K562 treated with DMSO at 1 percent for 24 hours (cell line): ENCODE measurements around the gene UBR2. TPM values are rescaled to one million over a fixed set of nuclear protein-coding genes. Genes with fewer than 3 reads are reported as not detected.

Experiments
- total RNA-seq: library from RNA; unstranded; fragments of 300-600 nt; gene quantifications from 2 replicates; pipeline ENCODE4 v1.2.3, GENCODE V29; 2022; ENCODE audit warnings: low read depth; ENCODE audit not compliant: insufficient read depth

Gene UBR2
- 15.5 and 17.7 TPM in 2 replicates for total RNA-seq

DNA sequence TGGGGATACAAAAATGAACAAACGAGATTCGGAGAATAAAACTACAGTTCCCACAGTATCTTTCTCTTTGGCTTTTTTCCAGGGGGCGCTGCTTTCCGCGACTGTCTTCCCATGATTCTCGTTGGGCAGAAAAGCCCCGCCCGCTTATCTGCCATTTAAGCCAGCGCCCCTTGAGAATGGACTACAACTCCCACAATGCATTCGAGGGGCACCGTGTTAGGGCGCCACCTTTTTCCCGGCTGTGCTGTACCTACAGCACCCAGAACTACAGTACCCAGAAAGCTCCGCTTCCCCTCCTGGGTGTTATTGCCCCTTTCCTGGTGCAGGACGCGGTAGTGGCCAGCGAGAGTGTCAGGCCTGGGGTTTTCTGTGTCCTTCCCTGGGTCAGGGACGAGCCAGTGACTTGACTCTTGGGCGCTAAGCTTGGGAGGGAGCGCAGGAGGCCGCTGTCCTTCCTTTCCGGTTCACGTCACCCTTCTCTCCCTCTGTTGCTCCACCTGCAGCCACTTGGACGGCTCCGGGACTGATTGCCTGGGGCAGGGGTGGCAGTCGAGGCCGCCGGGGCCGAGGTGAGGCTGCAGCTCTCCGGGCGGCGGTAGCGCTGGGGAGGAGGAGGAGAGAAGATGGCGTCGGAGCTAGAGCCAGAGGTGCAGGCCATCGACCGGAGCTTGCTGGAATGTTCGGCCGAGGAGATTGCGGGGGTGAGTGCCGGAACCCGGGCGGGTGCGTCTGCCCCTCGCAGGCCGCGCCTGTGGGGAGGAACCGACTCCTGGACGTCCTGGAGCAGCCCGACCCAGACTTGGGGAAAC is at the start of gene UBR2:
Gene UBR2 (plus strand): TSS at position 333 of the 809 bp plus-strand sequence. CDS start 291 bp downstream, at position 624.

DNA sequence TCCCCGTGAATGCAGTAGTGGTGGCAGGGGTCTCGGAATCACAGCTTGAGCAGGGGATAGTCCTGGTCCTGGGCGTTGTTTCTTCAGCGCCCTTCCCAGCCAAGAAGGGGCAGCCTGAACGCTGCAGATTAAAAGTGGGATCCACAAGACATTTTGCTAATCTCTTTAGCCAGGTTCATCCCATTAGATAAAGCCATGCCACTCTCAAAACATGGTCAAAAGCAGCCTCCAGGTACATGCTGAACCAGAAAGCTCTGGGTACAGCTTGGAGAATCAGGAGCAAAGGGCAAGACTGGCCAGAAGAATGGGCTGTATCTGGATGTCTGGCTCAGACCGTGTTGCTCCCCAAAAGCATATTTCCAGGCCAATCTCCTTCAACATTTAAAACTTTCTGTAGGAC is 158.7 kb downstream of the UBR2 start, which contains the start of gene PRPH2:
Gene PRPH2 (minus strand): TSS at position 101 of the 400 bp plus-strand sequence. CDS start 263 bp downstream, outside the sequence.

Other genes starting within 250 kb of the UBR2 start
- 0.22 and 0.49 TPM in 2 replicates for gene TRERF1, start 112.1 kb upstream of the UBR2 start, total RNA-seq
- not detected in 2 replicates for gene PRPH2, start 158.6 kb downstream of the UBR2 start, total RNA-seq
- 53.8 and 56.4 TPM in 2 replicates for gene TBCC, start 182.1 kb downstream of the UBR2 start, total RNA-seq
- gene BICRAL, start 218.0 kb downstream of the UBR2 start, total RNA-seq, result 5.7 and 6.3 TPM in 2 replicates